Panc1 (cell line): ENCODE results near the gene PCDHGA1. TPM values are rescaled to one million over a fixed set of nuclear protein-coding genes. Genes with fewer than 3 reads are reported as not detected.
"Not testable (repeated sequence)": the region's sequence is repeated elsewhere in the genome, so short reads cannot be mapped to it uniquely, and the experiment has no call there.

ENCODE experiments used
- ATAC-seq: fragments of 200-7000 bp; cut with Tn5 transposase; 2 replicates; pipeline ENCODE4 v1.9.1; 2020; ENCODE audit warnings: mild to moderate bottlenecking, moderate library complexity
- BruUV-seq: library from RNA; stranded (reverse); fragments of 400-500 nt; replicated peaks from 2 replicates; lab custom pipeline; 2021; lab: Mats Ljungman, UMichigan
- CTCF ChIA-PET: fragments of 300-600 bp; sonication (Branson Sonifier 250); formaldehyde crosslinking; loops from one replicate; lab custom pipeline; 2022; ENCODE audit warnings: antibody characterized with exemption; lab: Charles Lee
- POLR2A ChIA-PET: fragments of 300-600 bp; sonication (Branson Sonifier 250); formaldehyde crosslinking; loops from one replicate; lab custom pipeline; 2022; ENCODE audit warnings: antibody characterized with exemption; lab: Charles Lee
- DNase-seq: peaks from one replicate; pipeline ENCODE4 v3.0.0-alpha.2; 2010; ENCODE audit warnings: low read depth, low spot score
- H3K27ac ChIP-seq: 2 replicates; pipeline ENCODE4 v1.5.1; 2011; ENCODE audit warnings: mild to moderate bottlenecking, low read length, inconsistent platforms
- H3K27me3 ChIP-seq: fragments of 200-500 bp; sonication (Bioruptor generic); 2 replicates; pipeline ENCODE4 v1.6.0; 2014; ENCODE audit warnings: low read length, inconsistent platforms; ENCODE audit not compliant: control insufficient read depth, insufficient read depth
- H3K36me3 ChIP-seq: fragments of 200-500 bp; sonication (Bioruptor generic); 2 replicates; pipeline ENCODE4 v1.5.1; 2014; ENCODE audit warnings: inconsistent platforms, mild to moderate bottlenecking, low read length, moderate library complexity; ENCODE audit not compliant: control insufficient read depth, insufficient read depth
- H3K4me1 ChIP-seq: 2 replicates; pipeline ENCODE4 v1.5.1; 2011; ENCODE audit warnings: inconsistent platforms, mild to moderate bottlenecking, low read length, moderate library complexity; ENCODE audit not compliant: control insufficient read depth, insufficient read depth
- H3K4me3 ChIP-seq, 2 experiments: 2 replicates each; pipeline ENCODE4 v1.5.1; 2011 to 2012; ENCODE audit warnings: low read depth in 2 of 2, low read length in 2 of 2, mild to moderate bottlenecking in 2 of 2, inconsistent platforms in 1 of 2, moderate library complexity in 1 of 2
- H3K9me3 ChIP-seq: fragments of 200-500 bp; sonication (Bioruptor generic); 2 replicates; pipeline ENCODE4 v1.5.1; 2014; ENCODE audit warnings: low read depth, mild to moderate bottlenecking, inconsistent platforms, low read length, moderate library complexity; ENCODE audit not compliant: control insufficient read depth, insufficient read depth
- CTCF ChIP-seq: fragments of 450-650 bp; IDR thresholded peaks from 2 replicates; pipeline ENCODE4 v1.5.1; 2017; ENCODE audit warnings: mild to moderate bottlenecking
- POLR2AphosphoS5 ChIP-seq: IDR thresholded peaks from 2 replicates; pipeline ENCODE4 v1.6.1; 2012; ENCODE audit warnings: mild to moderate bottlenecking, low read depth, low read length, moderate library complexity
- REST ChIP-seq, 2 experiments: IDR thresholded peaks; 2 replicates each; pipeline ENCODE4 v1.6.1; 2011 to 2012; ENCODE audit warnings: low read depth in 2 of 2, control low read depth in 1 of 2, low read length in 1 of 2, mild to moderate bottlenecking in 1 of 2, moderate library complexity in 1 of 2; ENCODE audit not compliant: insufficient read depth in 1 of 2
- SIN3A ChIP-seq: IDR thresholded peaks from 2 replicates; pipeline ENCODE4 v1.6.1; 2012; ENCODE audit warnings: low read depth, mild to moderate bottlenecking, low read length, moderate library complexity, borderline replicate concordance; ENCODE audit not compliant: insufficient read depth
- TCF7L2 ChIP-seq: IDR thresholded peaks from 2 replicates; pipeline ENCODE4 v1.6.1; 2011; ENCODE audit warnings: mild to moderate bottlenecking, low read depth, low read length, inconsistent platforms
- in situ Hi-C: cut with HindIII; loops from 2 replicates; pipeline ENCODE4 v1.10.0; 2016; ENCODE audit warnings: low sequenced_read_pairs, low pct_unique_long_range_greater_than_20kb
- intact Hi-C: fragments of 100-400 bp; cut with micrococcal nuclease; formaldehyde crosslinking; loops from one replicate; pipeline ENCODE4 v1.10.0; 2022; ENCODE audit not compliant: unreplicated experiment
- total RNA-seq: library from RNA; stranded (reverse); gene quantifications from one replicate; pipeline ENCODE4 v1.2.1, GENCODE V29; 2021; ENCODE audit not compliant: unreplicated experiment

The PCDHGA1 gene
- total RNA-seq, 1 experiment from 2014 or later = 0.92 TPM

- Histone ChIP-seq H3K27me3 (no peaks in the 10 kb centered on the region), H3K4me1 (no peaks in the 10 kb centered on the region), H3K9me3 (peaks cover 65% of the 10 kb centered on the region), H3K27ac (no peak overlapping the region), H3K36me3 (no peaks in the 10 kb centered on the region), H3K4me3 (no peak overlapping the region)
- no TSS peak for BruUV-seq
- no peak for TF ChIP-seq REST (IDR thresholded peaks at IDR 0.05; ENCODE audit: insufficient read depth in 1 of 2, low read depth in 2 of 2, low read length in 1 of 2)
- no peak for TF ChIP-seq POLR2AphosphoS5
- no peak for TF ChIP-seq CTCF
- intact Hi-C loops = loop anchor here (10.0 kb wide), 1 partner anchor 49 kb away; no protein-coding TSS in a partner anchor
- ATAC-seq (no peak), DNase-seq (no peak)
- in situ Hi-C loops = no loop called here
- POLR2A ChIA-PET = no interaction called here
- CTCF ChIA-PET = no interaction called here
Observed at GRCh38 chr5:141313711-141314110, 16.6 kb upstream of the PCDHGA1 start.

GRCh38 chr5:141316963-141317362, 13.4 kb upstream of the PCDHGA1 start:
- intact Hi-C loops = loop anchor here (10.0 kb wide), 1 partner anchor 52 kb away; no protein-coding TSS in a partner anchor
- H3K27me3 ChIP-seq, CTCF ChIA-PET, DNase-seq, H3K4me3 ChIP-seq, H3K27ac ChIP-seq, in situ Hi-C loops, BruUV-seq, H3K36me3 ChIP-seq, ATAC-seq, H3K4me1 ChIP-seq: not testable (repeated sequence)
- H3K9me3 ChIP-seq = peaks cover 64% of the 10 kb centered on the region
- POLR2A ChIA-PET = interaction anchor here (0.6 kb wide), 2 partner anchors 57 to 1673 kb away, joined by 3 to 4 read pairs; no protein-coding TSS in a partner anchor

GRCh38 chr5:141319202-141319601, 11.1 kb upstream of the PCDHGA1 start:
- in situ Hi-C loops (no loop called here), intact Hi-C loops (loop anchor here (10.0 kb wide), 1 partner anchor 54 kb away; no protein-coding TSS in a partner anchor)
- no peaks in the 10 kb centered on the region for H3K27me3 ChIP-seq
- peak overlapping the region; percentile 82 to 91; a peak in 3 of 4 replicates for H3K4me3 ChIP-seq
- H3K27ac ChIP-seq = no peak overlapping the region
- DNase-seq (no peak), ATAC-seq (no peak)
- TSS peak; percentile 85 for BruUV-seq
- TF ChIP-seq SIN3A (no peak), TCF7L2 (no peak), CTCF (no peak), REST (IDR thresholded peaks at IDR 0.05; ENCODE audit: insufficient read depth in 1 of 2, low read depth in 2 of 2, low read length in 1 of 2) (no peak), POLR2AphosphoS5 (no peak)
- CTCF ChIA-PET = interaction anchor here (1.4 kb wide), 1 partner anchor 11 kb away, joined by 7 read pairs; the partner anchor contains the start of gene PCDHGA1
- H3K36me3 ChIP-seq = peaks cover 2% of the 10 kb centered on the region
- no peaks in the 10 kb centered on the region for H3K4me1 ChIP-seq
- peaks cover 55% of the 10 kb centered on the region for H3K9me3 ChIP-seq
- POLR2A ChIA-PET = no interaction called here
